Measurements from ENCODE around the gene ABCF2.
A peak's percentile ranks its signal among the peaks of the same experiment; 100 is the strongest.

ABCF2 gene

GRCh38 chr7:151242159-151243044 is 15.4 kb upstream of the ABCF2 start:
- no peak for DNase-seq (ENCODE audit: low read depth)

GRCh38 chr7:151241755-151242096 is 14.7 kb upstream of the ABCF2 start:
- DNase-seq (ENCODE audit: low read depth): no peak

GRCh38 chr7:151240942-151241754 is 14.1 kb upstream of the ABCF2 start:
- DNase-seq (ENCODE audit: low read depth): no peak

GRCh38 chr7:151240536-151240935 is 13.5 kb upstream of the ABCF2 start:
- DNase-seq (ENCODE audit: low read depth): no peak

GRCh38 chr7:151239837-151240459 is 12.9 kb upstream of the ABCF2 start:
- DNase-seq (ENCODE audit: low read depth): no peak

- DNase-seq (ENCODE audit: low read depth): no peak
Measured at GRCh38 chr7:151238924-151239836, 12.2 kb upstream of the ABCF2 start.

- DNase-seq (ENCODE audit: low read depth): no peak
Measured at GRCh38 chr7:151238190-151238810, 11.3 kb upstream of the ABCF2 start.

GRCh38 chr7:151237244-151238189 is 10.5 kb upstream of the ABCF2 start:
- DNase-seq (ENCODE audit: low read depth): no peak

- DNase-seq (ENCODE audit: low read depth): no peak
Measured at GRCh38 chr7:151236406-151236805, 9.4 kb upstream of the ABCF2 start.

GRCh38 chr7:151235091-151235787 is 8.2 kb upstream of the ABCF2 start:
- DNase-seq (ENCODE audit: low read depth): no peak

GRCh38 chr7:151233804-151234203 is 6.8 kb upstream of the ABCF2 start:
- DNase-seq (ENCODE audit: low read depth): no peak

GRCh38 chr7:151232917-151233701 is 6.1 kb upstream of the ABCF2 start:
- peak; percentile 65 for DNase-seq (ENCODE audit: low read depth)

- peak; percentile 74 for DNase-seq (ENCODE audit: low read depth)
Measured at GRCh38 chr7:151232091-151232916, 5.3 kb upstream of the ABCF2 start, which contains the start of gene CHPF2. CHPF2 (plus strand) TSS chr7:151232483; CDS start chr7:151234012, 1,529 bp downstream.

GRCh38 chr7:151231080-151231479 is 4.1 kb upstream of the ABCF2 start:
- no peak for DNase-seq (ENCODE audit: low read depth)

- DNase-seq (ENCODE audit: low read depth): no peak
Measured at GRCh38 chr7:151229249-151229648, 2.2 kb upstream of the ABCF2 start.

GRCh38 chr7:151228024-151228866 is 1.2 kb upstream of the ABCF2 start:
- no peak for DNase-seq (ENCODE audit: low read depth)

- no peak for DNase-seq (ENCODE audit: low read depth)
Measured at GRCh38 chr7:151226560-151226874, 488 bp downstream of the ABCF2 start.

All from stromal cell of bone marrow (primary cell).